Mammary epithelial cell (primary cell): ENCODE measurements around the gene EGFL8.

Experiments used
- EZH2 ChIP-seq: IDR thresholded peaks from 2 replicates; pipeline ENCODE4 v1.6.1; 2012; ENCODE audit warnings: low read length, inconsistent platforms, borderline replicate concordance
- TF ChIP-seq, protein P1 (sequence below), 2 donors: IDR thresholded peaks in 1 of 2; conservative IDR thresholded peaks in 1 of 2; 2 replicates each; pipeline ENCODE4 v1.5.1; 2011 to 2012; ENCODE audit warnings: inconsistent platforms in 2 of 2, low read length in 2 of 2, mild to moderate bottlenecking in 2 of 2, control low read depth in 1 of 2, low read depth in 1 of 2; ENCODE audit not compliant: insufficient read depth in 1 of 2; ENCODE audit errors: extremely low read depth in 1 of 2

DNA sequence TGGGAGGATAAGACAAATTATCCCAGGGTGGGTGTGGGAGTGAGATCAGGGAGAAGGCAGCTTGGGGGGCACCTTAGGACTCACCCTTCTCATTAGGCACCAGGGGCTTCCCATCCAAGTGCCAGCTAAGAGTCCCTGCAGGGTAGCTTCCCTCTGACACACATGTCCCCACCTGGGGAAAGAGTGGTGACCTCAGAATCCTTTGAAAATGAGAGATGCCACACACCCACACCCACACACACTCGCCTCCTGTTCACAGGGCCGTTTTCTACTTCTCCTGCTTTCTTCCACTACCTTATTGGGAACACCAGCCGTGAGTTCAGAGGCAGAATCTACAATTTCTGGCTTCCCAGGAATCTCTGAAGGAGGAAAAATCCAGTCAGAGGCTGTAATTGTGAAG is 18.6 kb downstream of the EGFL8 start:
- TF ChIP-seq, protein P1, sequence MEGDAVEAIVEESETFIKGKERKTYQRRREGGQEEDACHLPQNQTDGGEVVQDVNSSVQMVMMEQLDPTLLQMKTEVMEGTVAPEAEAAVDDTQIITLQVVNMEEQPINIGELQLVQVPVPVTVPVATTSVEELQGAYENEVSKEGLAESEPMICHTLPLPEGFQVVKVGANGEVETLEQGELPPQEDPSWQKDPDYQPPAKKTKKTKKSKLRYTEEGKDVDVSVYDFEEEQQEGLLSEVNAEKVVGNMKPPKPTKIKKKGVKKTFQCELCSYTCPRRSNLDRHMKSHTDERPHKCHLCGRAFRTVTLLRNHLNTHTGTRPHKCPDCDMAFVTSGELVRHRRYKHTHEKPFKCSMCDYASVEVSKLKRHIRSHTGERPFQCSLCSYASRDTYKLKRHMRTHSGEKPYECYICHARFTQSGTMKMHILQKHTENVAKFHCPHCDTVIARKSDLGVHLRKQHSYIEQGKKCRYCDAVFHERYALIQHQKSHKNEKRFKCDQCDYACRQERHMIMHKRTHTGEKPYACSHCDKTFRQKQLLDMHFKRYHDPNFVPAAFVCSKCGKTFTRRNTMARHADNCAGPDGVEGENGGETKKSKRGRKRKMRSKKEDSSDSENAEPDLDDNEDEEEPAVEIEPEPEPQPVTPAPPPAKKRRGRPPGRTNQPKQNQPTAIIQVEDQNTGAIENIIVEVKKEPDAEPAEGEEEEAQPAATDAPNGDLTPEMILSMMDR (conservative IDR thresholded peaks at IDR 0.05 in 1 of 2, IDR thresholded peaks at IDR 0.05 in 1 of 2; ENCODE audit: extremely low read depth in 1 of 2, insufficient read depth in 1 of 2, low read depth in 1 of 2, low read length in 2 of 2), result no peak
- no peak for TF ChIP-seq EZH2
